HG02623 (cell line): ENCODE data around the gene FAU.
"Not testable (repeated sequence)": the region's sequence is repeated elsewhere in the genome, so short reads cannot be mapped to it uniquely, and the experiment has no call there.

Source experiments
- ATAC-seq: cut with Tn5 transposase; IDR thresholded peaks from one replicate; pipeline ENCODE4 v1.9.1; 2021; ENCODE audit warnings: moderate library complexity; ENCODE audit not compliant: unreplicated experiment

FAU gene

GRCh38 chr11:65124480-65125196 lies 2.7 kb upstream of the FAU start:
- ATAC-seq: no peak

GRCh38 chr11:65121447-65121864 lies 478 bp downstream of the FAU start:
- no peak for ATAC-seq

- no peak for ATAC-seq
These were observed 1.1 kb downstream of the FAU start for GRCh38 chr11:65120831-65121230.

- no peak for ATAC-seq
These were observed 2.3 kb downstream of the FAU start for GRCh38 chr11:65119670-65119995.

GRCh38 chr11:65118891-65119669 lies 2.9 kb downstream of the FAU start:
- ATAC-seq: not testable (repeated sequence)

- ATAC-seq: no peak
These were observed 3.7 kb downstream of the FAU start for GRCh38 chr11:65118097-65118837.

GRCh38 chr11:65117206-65118096 lies 4.5 kb downstream of the FAU start, which contains the start of gene ZNHIT2:
TSS of gene ZNHIT2 (minus strand) at chr11:65117701. CDS start at chr11:65117653, 48 bp downstream.
- peak; percentile 60 for ATAC-seq

GRCh38 chr11:65116370-65117205 lies 5.3 kb downstream of the FAU start:
- no peak for ATAC-seq

GRCh38 chr11:65115361-65116082 lies 6.4 kb downstream of the FAU start:
- no peak for ATAC-seq

GRCh38 chr11:65114538-65115171 lies 7.3 kb downstream of the FAU start:
- ATAC-seq: no peak

GRCh38 chr11:65113839-65114238 lies 8.1 kb downstream of the FAU start:
- ATAC-seq: no peak

- ATAC-seq: no peak
These were observed 8.6 kb downstream of the FAU start for GRCh38 chr11:65113361-65113756.

GRCh38 chr11:65112546-65113360 lies 9.2 kb downstream of the FAU start:
- ATAC-seq: peak; percentile 29

GRCh38 chr11:65111744-65112545 lies 10.0 kb downstream of the FAU start, which contains the start of gene TM7SF2:
TSS of gene TM7SF2 (plus strand) at chr11:65111872. CDS start at chr11:65112016, 144 bp downstream.
- peak; percentile 70 for ATAC-seq

- ATAC-seq: no peak
These were observed 10.7 kb downstream of the FAU start for GRCh38 chr11:65111159-65111743.

GRCh38 chr11:65110354-65110861 lies 11.5 kb downstream of the FAU start:
- no peak for ATAC-seq
